ENCODE results near the gene TAMALIN. TPM values are rescaled to one million over a fixed set of nuclear protein-coding genes. Genes with fewer than 3 reads are reported as not detected.
A peak's percentile ranks its signal among the peaks of the same experiment; 100 is the strongest.

TAMALIN gene
- polyA plus RNA-seq, 3 donors: 0.63 to 118 (median 1.6) TPM

DNA sequence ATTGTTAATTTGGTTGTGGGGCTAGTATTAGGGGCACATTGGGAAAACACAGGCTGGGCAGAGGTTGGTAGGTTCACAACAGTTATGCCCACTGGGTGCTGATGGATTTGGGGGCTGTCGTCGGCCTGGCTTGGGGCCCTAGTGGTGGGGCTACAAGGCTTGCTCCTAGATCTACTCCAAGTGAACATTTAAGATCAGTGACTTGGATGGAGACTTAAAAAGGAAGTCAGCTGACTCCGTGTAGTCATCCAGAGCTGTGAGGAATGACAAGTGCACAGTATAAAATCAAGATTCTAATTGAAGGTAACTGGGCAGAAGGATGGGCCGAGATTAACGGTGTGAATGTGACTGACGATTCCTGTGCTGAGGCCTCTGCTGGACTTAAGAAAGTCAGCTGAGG is 31.7 kb downstream of the TAMALIN start:
- Mint-ChIP-seq H3K27me3 (ENCODE audit: low read depth in 3 of 3) (peaks cover 39 to 47% (median 43%) of the 10 kb centered on the region in 3 donors), H3K4me3 (peak overlapping the region; percentile 91), H3K4me1 (peaks cover 54% of the 10 kb centered on the region), H3K36me3 (peaks cover 10 to 13% of the 10 kb centered on the region in 2 donors), H3K9me3 (peaks cover 0 to 3% (median 0%) of the 10 kb centered on the region in 7 donors), H3K27ac (peak overlapping the region; percentile 76 to 94 (median 86))
- peaks cover 31 to 50% of the 10 kb centered on the region in 2 donors for H3K4me1 ChIP-seq (ENCODE audit: control insufficient read depth in 1 of 2, insufficient read depth in 2 of 2, low read length in 2 of 2)
- no peak overlapping the region for H2AFZ ChIP-seq (ENCODE audit: insufficient read depth, low read depth, low read length, poor library complexity, severe bottlenecking)
- WGBS (ENCODE audit: insufficient coverage): 73% methylated on average over 4 of the region's 6 CpGs
- no peak overlapping the region for H3K27ac ChIP-seq (ENCODE audit: low read depth in 1 of 2, low read length in 2 of 2)
- no peaks in the 10 kb centered on the region for H3K36me3 ChIP-seq (replicated peaks in 1 of 2; ENCODE audit: control insufficient read depth in 1 of 2, insufficient read depth in 2 of 2, low read length in 2 of 2)
- peaks cover 8 to 28% of the 10 kb centered on the region in 2 donors for H3K27me3 ChIP-seq (ENCODE audit: control insufficient read depth in 2 of 2, insufficient read depth in 2 of 2, low read length in 2 of 2)
- no peaks in the 10 kb centered on the region for H4K20me1 ChIP-seq (ENCODE audit: insufficient read depth, low read length)
- H3K79me2 ChIP-seq (ENCODE audit: insufficient read depth, low read length): no peaks in the 10 kb centered on the region
- DNase-seq: peak in 2 of 3 donors; percentile 33 to 56
- TF ChIP-seq, protein P1, sequence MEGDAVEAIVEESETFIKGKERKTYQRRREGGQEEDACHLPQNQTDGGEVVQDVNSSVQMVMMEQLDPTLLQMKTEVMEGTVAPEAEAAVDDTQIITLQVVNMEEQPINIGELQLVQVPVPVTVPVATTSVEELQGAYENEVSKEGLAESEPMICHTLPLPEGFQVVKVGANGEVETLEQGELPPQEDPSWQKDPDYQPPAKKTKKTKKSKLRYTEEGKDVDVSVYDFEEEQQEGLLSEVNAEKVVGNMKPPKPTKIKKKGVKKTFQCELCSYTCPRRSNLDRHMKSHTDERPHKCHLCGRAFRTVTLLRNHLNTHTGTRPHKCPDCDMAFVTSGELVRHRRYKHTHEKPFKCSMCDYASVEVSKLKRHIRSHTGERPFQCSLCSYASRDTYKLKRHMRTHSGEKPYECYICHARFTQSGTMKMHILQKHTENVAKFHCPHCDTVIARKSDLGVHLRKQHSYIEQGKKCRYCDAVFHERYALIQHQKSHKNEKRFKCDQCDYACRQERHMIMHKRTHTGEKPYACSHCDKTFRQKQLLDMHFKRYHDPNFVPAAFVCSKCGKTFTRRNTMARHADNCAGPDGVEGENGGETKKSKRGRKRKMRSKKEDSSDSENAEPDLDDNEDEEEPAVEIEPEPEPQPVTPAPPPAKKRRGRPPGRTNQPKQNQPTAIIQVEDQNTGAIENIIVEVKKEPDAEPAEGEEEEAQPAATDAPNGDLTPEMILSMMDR (IDR thresholded peaks at IDR 0.05): no peak
- no peak overlapping the region for H3K9ac ChIP-seq (ENCODE audit: insufficient read depth, low read length, poor library complexity, severe bottlenecking)
- no peaks in the 10 kb centered on the region for H3K9me3 ChIP-seq (replicated peaks in 1 of 2; ENCODE audit: control insufficient read depth in 1 of 2, insufficient read depth in 1 of 2, low read length in 2 of 2)
- H3K4me3 ChIP-seq (replicated peaks in 1 of 3; ENCODE audit: low read depth in 2 of 3, low read length in 3 of 3): peak overlapping the region in 1 of 3 experiments; percentile 73
- intact Hi-C loops (cut with micrococcal nuclease): no loop called here
- peak overlapping the region; percentile 8 for H3K4me2 ChIP-seq (replicated peaks; ENCODE audit: extremely low read depth, low read length, poor library complexity, severe bottlenecking)

DNA sequence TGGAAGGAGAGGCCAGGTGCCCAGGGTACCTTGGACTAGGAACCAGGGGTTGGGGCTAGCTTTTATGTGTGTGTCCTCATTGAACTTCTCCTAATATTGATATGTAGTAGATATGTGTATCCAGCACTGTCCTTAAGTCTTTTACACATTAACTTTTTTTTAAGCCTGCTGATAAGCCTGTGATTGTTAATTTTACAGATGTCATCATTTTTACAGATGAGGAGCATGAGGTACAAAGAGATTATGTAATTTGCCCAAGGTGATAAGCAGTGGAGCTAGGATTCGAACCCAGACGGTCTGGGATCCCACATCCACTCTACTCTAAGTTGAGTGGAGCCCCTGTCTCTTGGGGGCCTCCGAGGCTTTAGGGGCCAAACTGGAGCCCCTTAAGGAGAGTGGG is 34.3 kb downstream of the TAMALIN start:
- peaks cover 0 to 13% of the 10 kb centered on the region in 2 donors for H3K27me3 ChIP-seq (ENCODE audit: control insufficient read depth in 2 of 2, insufficient read depth in 2 of 2, low read length in 2 of 2)
- peak overlapping the region in 3 of 7 donors; percentile 41 to 70 (median 57) for H3K27ac Mint-ChIP-seq
- H3K9me3 ChIP-seq (replicated peaks in 1 of 2; ENCODE audit: control insufficient read depth in 1 of 2, insufficient read depth in 1 of 2, low read length in 2 of 2): no peaks in the 10 kb centered on the region
- TF ChIP-seq, protein P1 (IDR thresholded peaks at IDR 0.05): no peak
- intact Hi-C loops (cut with micrococcal nuclease): no loop called here
- peaks cover 8 to 13% of the 10 kb centered on the region in 2 donors for H3K36me3 Mint-ChIP-seq
- H3K79me2 ChIP-seq (ENCODE audit: insufficient read depth, low read length): no peaks in the 10 kb centered on the region
- no peak overlapping the region for H2AFZ ChIP-seq (ENCODE audit: insufficient read depth, low read depth, low read length, poor library complexity, severe bottlenecking)
- H3K4me2 ChIP-seq (replicated peaks; ENCODE audit: extremely low read depth, low read length, poor library complexity, severe bottlenecking): no peak overlapping the region
- H3K4me3 Mint-ChIP-seq: no peak overlapping the region
- peaks cover 24 to 38% (median 28%) of the 10 kb centered on the region in 3 donors for H3K27me3 Mint-ChIP-seq (ENCODE audit: low read depth in 3 of 3)
- no CpG with 5 or more reads among the region's 3 CpGs for WGBS (ENCODE audit: insufficient coverage)
- H3K9me3 Mint-ChIP-seq: peaks cover 0 to 3% (median 0%) of the 10 kb centered on the region in 7 donors
- H3K9ac ChIP-seq (ENCODE audit: insufficient read depth, low read length, poor library complexity, severe bottlenecking): no peak overlapping the region
- H4K20me1 ChIP-seq (ENCODE audit: insufficient read depth, low read length): no peaks in the 10 kb centered on the region
- H3K36me3 ChIP-seq (replicated peaks in 1 of 2; ENCODE audit: control insufficient read depth in 1 of 2, insufficient read depth in 2 of 2, low read length in 2 of 2): no peaks in the 10 kb centered on the region
- DNase-seq: no peak
- no peak overlapping the region for H3K27ac ChIP-seq (ENCODE audit: low read depth in 1 of 2, low read length in 2 of 2)
- peaks cover 54% of the 10 kb centered on the region for H3K4me1 Mint-ChIP-seq
- peaks cover 34 to 55% of the 10 kb centered on the region in 2 donors for H3K4me1 ChIP-seq (ENCODE audit: control insufficient read depth in 1 of 2, insufficient read depth in 2 of 2, low read length in 2 of 2)
- no peak overlapping the region for H3K4me3 ChIP-seq (replicated peaks in 1 of 3; ENCODE audit: low read depth in 2 of 3, low read length in 3 of 3)
